Measurements from ENCODE around the gene ARSI.

The ARSI gene

DNA sequence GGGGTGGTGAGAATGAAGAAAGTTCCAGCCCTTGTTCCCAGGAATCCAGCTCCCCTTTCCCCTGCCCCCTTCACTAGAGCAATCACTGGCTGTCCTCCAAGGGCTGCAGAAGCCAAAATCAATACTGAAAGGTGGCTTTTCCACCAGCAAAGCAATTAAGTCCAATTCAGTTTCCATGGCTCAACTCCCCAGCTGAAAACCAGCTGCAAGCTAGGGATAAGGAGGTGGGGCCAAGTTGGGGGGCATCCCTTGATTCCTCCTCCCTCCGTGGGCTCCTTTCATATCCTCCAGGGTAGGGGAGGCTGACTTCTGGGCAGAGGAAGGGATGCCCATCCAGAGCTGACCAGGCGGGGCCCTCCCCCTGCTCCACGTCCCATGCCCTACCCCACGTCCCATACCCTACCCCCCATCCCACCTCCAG, 35.8 kb downstream of the ARSI start:
- DNase-seq (ENCODE audit: low spot score) (no peak), ATAC-seq (ENCODE audit: low read depth) (no peak)
- TF ChIP-seq, protein P1, sequence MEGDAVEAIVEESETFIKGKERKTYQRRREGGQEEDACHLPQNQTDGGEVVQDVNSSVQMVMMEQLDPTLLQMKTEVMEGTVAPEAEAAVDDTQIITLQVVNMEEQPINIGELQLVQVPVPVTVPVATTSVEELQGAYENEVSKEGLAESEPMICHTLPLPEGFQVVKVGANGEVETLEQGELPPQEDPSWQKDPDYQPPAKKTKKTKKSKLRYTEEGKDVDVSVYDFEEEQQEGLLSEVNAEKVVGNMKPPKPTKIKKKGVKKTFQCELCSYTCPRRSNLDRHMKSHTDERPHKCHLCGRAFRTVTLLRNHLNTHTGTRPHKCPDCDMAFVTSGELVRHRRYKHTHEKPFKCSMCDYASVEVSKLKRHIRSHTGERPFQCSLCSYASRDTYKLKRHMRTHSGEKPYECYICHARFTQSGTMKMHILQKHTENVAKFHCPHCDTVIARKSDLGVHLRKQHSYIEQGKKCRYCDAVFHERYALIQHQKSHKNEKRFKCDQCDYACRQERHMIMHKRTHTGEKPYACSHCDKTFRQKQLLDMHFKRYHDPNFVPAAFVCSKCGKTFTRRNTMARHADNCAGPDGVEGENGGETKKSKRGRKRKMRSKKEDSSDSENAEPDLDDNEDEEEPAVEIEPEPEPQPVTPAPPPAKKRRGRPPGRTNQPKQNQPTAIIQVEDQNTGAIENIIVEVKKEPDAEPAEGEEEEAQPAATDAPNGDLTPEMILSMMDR (IDR thresholded peaks at IDR 0.05; ENCODE audit: poor library complexity, severe bottlenecking): no peak
- H3K9me3 ChIP-seq (ENCODE audit: severe bottlenecking): no peaks in the 10 kb centered on the region
- no peaks in the 10 kb centered on the region for H3K36me3 ChIP-seq (ENCODE audit: low read depth)
- H3K27me3 ChIP-seq (ENCODE audit: insufficient read depth, poor library complexity, severe bottlenecking): no peaks in the 10 kb centered on the region
- peaks cover 12% of the 10 kb centered on the region for H3K4me1 ChIP-seq (ENCODE audit: insufficient read depth, poor library complexity, severe bottlenecking)
- H3K4me3 ChIP-seq (ENCODE audit: severe bottlenecking): no peak overlapping the region
- H3K27ac ChIP-seq (ENCODE audit: poor library complexity, severe bottlenecking): no peak overlapping the region

DNA sequence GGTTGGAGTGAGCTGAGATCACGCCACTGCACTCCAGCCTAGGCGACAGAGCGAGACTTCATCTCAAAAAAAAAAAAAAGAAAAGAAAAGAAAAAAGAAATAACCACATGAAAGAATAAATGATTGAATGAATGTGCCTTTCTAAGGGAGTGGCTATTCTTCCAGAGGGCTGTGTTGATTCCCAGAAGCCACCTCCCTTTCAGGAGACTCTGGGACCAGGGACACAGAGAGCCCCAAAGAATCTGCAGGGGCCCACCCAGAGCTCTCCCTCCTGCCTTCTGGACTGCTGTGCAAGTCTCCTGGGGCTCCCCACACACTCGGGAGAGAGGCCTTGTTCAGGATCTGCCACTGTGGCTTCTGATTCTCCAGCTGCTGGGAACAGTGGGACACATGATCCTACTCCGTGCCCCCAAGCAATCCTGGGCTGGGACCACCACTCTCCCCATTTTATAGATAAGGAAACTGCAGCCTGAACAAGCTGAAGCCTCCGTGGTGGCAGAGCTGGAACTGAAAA, 36.8 kb downstream of the ARSI start:
- Histone ChIP-seq H3K27me3 (ENCODE audit: insufficient read depth, poor library complexity, severe bottlenecking) (no peaks in the 10 kb centered on the region), H3K4me3 (ENCODE audit: severe bottlenecking) (no peak overlapping the region), H3K36me3 (ENCODE audit: low read depth) (no peaks in the 10 kb centered on the region), H3K9me3 (ENCODE audit: severe bottlenecking) (no peaks in the 10 kb centered on the region), H3K27ac (ENCODE audit: poor library complexity, severe bottlenecking) (no peak overlapping the region), H3K4me1 (ENCODE audit: insufficient read depth, poor library complexity, severe bottlenecking) (peaks cover 12% of the 10 kb centered on the region)
- ATAC-seq (ENCODE audit: low read depth) (no peak), DNase-seq (ENCODE audit: low spot score) (peak; percentile 57)
- TF ChIP-seq, protein P1 (IDR thresholded peaks at IDR 0.05; ENCODE audit: poor library complexity, severe bottlenecking): no peak

DNA sequence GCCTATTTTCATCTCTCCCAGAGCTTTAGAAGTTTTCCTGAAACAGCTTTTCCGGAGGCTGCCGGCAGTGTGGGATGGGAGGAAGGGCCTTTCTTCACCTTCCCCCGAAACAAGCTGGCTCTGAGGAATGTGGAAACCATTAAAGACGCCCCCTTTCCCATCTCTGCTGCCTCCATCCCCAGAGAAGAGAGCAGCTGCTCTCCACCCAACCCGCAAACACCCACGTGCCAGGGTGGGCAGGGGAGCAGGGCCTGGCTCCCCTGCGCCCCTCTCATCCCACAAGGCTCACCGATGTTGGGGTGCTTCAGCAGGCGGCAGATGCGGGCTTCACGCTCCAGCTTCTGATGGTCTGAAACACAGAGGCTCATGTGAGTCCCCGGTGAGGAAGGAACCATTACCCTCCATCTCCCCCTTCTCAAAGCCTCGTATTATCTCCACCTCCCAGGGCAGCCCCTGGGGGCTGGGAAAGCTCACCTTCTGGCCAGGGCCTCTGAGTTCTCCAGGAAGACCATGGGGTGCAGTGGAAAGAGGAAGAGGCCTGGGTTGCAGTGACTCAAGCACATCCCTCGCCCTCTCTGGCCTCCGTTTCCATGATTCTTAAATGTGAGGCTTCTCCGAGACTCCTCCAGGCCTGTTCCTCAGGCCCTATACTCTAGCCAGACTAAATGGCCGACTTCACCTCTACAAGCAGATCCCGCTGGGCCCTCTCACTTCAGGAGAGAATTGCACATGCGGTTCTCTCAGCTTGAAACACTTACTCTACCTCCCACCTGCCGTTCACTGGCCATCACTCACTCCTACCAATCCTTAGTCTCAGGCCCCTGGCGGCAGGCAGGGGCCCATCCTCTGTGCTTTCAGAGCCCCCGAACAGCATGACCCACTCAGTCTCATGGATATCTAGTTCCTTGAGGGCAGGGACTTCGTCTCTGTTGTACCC, 37.8 kb downstream of the ARSI start:
- ATAC-seq (ENCODE audit: low read depth) (no peak), DNase-seq (ENCODE audit: low spot score) (peak; percentile 60)
- H3K36me3 ChIP-seq (ENCODE audit: low read depth): no peaks in the 10 kb centered on the region
- no peak overlapping the region for H3K4me3 ChIP-seq (ENCODE audit: severe bottlenecking)
- TF ChIP-seq, protein P1 (IDR thresholded peaks at IDR 0.05; ENCODE audit: poor library complexity, severe bottlenecking): no peak
- H3K9me3 ChIP-seq (ENCODE audit: severe bottlenecking): no peaks in the 10 kb centered on the region
- peaks cover 12% of the 10 kb centered on the region for H3K4me1 ChIP-seq (ENCODE audit: insufficient read depth, poor library complexity, severe bottlenecking)
- H3K27me3 ChIP-seq (ENCODE audit: insufficient read depth, poor library complexity, severe bottlenecking): no peaks in the 10 kb centered on the region
- H3K27ac ChIP-seq (ENCODE audit: poor library complexity, severe bottlenecking): peak overlapping the region; percentile 50

DNA sequence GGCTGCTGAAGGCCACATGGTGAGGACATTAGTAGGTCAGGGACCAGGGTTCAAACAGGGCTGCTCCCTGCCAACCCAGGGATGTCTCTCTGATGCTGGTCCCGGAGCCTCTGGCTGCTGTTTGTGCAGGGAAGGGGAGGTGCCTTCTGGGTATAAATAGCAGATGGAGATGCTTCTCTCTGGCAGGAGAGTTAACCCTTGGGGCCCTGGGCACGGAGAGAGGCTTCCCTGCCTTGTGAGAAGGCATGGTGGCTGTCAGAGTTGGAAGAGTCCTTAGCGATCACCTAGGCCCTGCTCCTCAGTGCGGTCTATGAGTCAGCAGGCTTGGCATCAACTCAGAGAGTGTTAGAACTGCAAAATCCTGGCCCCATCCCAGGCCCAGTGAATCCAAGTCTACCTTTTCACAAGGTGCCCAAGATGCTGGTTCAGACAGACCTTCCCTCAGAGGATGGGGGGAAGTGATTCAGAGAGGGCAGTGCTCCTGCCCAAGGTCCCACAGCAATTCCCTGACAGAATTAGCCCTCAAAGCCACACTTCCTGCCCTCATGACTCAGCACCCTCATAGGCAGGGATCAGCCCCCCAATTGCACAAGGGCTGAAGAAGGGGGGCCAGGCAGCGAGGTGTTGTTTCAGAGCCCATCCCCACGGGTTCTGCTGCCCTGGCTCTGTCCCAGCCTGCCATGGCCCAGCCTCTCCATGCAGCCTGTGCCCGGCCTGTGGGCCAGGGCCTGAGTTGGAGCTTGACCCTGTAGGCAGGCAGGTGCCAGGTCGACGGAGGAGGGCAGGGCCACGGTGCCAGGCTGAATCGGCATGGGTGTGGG, 38.7 kb downstream of the ARSI start:
- TF ChIP-seq, protein P1 (IDR thresholded peaks at IDR 0.05; ENCODE audit: poor library complexity, severe bottlenecking): no peak
- ATAC-seq (ENCODE audit: low read depth) (peak; percentile 92), DNase-seq (ENCODE audit: low spot score) (peak; percentile 100)
- no peaks in the 10 kb centered on the region for H3K36me3 ChIP-seq (ENCODE audit: low read depth)
- no peaks in the 10 kb centered on the region for H3K9me3 ChIP-seq (ENCODE audit: severe bottlenecking)
- H3K4me1 ChIP-seq (ENCODE audit: insufficient read depth, poor library complexity, severe bottlenecking): peaks cover 12% of the 10 kb centered on the region
- no peak overlapping the region for H3K4me3 ChIP-seq (ENCODE audit: severe bottlenecking)
- H3K27me3 ChIP-seq (ENCODE audit: insufficient read depth, poor library complexity, severe bottlenecking): no peaks in the 10 kb centered on the region
- H3K27ac ChIP-seq (ENCODE audit: poor library complexity, severe bottlenecking): peak overlapping the region; percentile 50
